Measurements from ENCODE around the gene RHCG.

- no peak for TF ChIP-seq CTCF (conservative IDR thresholded peaks at IDR 0.05 in 1 of 2, IDR thresholded peaks at IDR 0.05 in 1 of 2; ENCODE audit: low read depth in 1 of 2, low read length in 2 of 2)
- no peak for TF ChIP-seq EZH2 (IDR thresholded peaks at IDR 0.05; ENCODE audit: low read length, missing control alignments)
Measured at GRCh38 chr15:89442155-89442554, 54.2 kb downstream of the RHCG start.
